Endothelial cell of umbilical vein (primary cell): ENCODE results near the gene EPN3. TPM values are rescaled to one million over a fixed set of nuclear protein-coding genes. Genes with fewer than 3 reads are reported as not detected.
A peak's percentile ranks its signal among the peaks of the same experiment; 100 is the strongest.

Experiments
- BruUV-seq: library from RNA; stranded (reverse); fragments of 400-500 nt; replicated peaks from 2 replicates; lab custom pipeline; 2021; lab: Mats Ljungman, UMichigan
- CTCF ChIA-PET: fragments of 300-600, 350-600 bp; sonication (Branson Sonifier 250); formaldehyde crosslinking; loops from one replicate; lab custom pipeline; 2021; ENCODE audit warnings: antibody characterized with exemption, inconsistent platforms; lab: Charles Lee
- POLR2A ChIA-PET: fragments of 300-600, 350-600 bp; sonication (Branson Sonifier 250); formaldehyde crosslinking; loops from one replicate; lab custom pipeline; 2021; ENCODE audit warnings: antibody characterized with exemption, inconsistent platforms; lab: Charles Lee
- DNase-seq: peaks from one replicate; pipeline ENCODE4 v3.0.0-alpha.2; 2011; ENCODE audit warnings: low read depth, low spot score
- FAIRE-seq: peaks from 2 replicates; lab custom pipeline; 2011; peaks lifted over from hg19 to GRCh38; lab: Jason Lieb, UNC
- H2AFZ ChIP-seq: 2 replicates; pipeline ENCODE4 v1.6.0; 2012; ENCODE audit warnings: low read depth, low read length, control low read depth, inconsistent platforms
- H3K27ac ChIP-seq: 2 replicates; pipeline ENCODE4 v1.5.1; 2011; ENCODE audit warnings: low read depth, mild to moderate bottlenecking, control low read depth, low read length, moderate library complexity; ENCODE audit not compliant: insufficient read depth
- H3K27me3 ChIP-seq, 2 experiments: 2 replicates each; pipeline versions ENCODE4 v1.6.0 to v1.6.1; 2011; ENCODE audit warnings: low read length in 2 of 2, mixed read lengths in 1 of 2; ENCODE audit not compliant: control insufficient read depth in 2 of 2, insufficient read depth in 2 of 2
- H3K36me3 ChIP-seq, 2 experiments: 2 replicates in 1 of 2; 3 replicates in 1 of 2; pipeline ENCODE4 v1.5.1; 2011; ENCODE audit warnings: low read length in 2 of 2, mild to moderate bottlenecking in 1 of 2, moderate library complexity in 1 of 2; ENCODE audit not compliant: control insufficient read depth in 2 of 2, insufficient read depth in 2 of 2; ENCODE audit errors: extremely low read depth in 1 of 2
- H3K4me1 ChIP-seq: 3 replicates; pipeline ENCODE4 v1.5.1; 2011; ENCODE audit warnings: mild to moderate bottlenecking, low read length; ENCODE audit not compliant: control insufficient read depth, insufficient read depth; ENCODE audit errors: extremely low read depth
- H3K4me2 ChIP-seq: 2 replicates; pipeline ENCODE4 v1.6.1; 2011; ENCODE audit warnings: low read length, control low read depth, mixed read lengths; ENCODE audit not compliant: insufficient read depth
- H3K4me3 ChIP-seq, 3 experiments: fragments of 200-600 bp in 1 of 3; sonication (generic), shearing (Covaris generic) in 1 of 3; replicated peaks in 1 of 3; 2 replicates each; pipeline ENCODE4 v1.5.1; 2011 to 2016; ENCODE audit warnings: control low read depth in 3 of 3, low read length in 3 of 3, mild to moderate bottlenecking in 2 of 3, inconsistent platforms in 1 of 3, low read depth in 1 of 3, moderate library complexity in 1 of 3; ENCODE audit not compliant: insufficient read depth in 1 of 3
- H3K79me2 ChIP-seq: 2 replicates; pipeline ENCODE4 v1.6.0; 2012; ENCODE audit warnings: low read length, inconsistent platforms; ENCODE audit not compliant: control insufficient read depth, insufficient read depth
- H3K9ac ChIP-seq: replicated peaks from 2 replicates; pipeline ENCODE3; 2011; ENCODE audit warnings: low read length, control low read depth; ENCODE audit not compliant: insufficient read depth; ENCODE audit errors: extremely low read depth
- H3K9me1 ChIP-seq: replicated peaks from 3 replicates; pipeline ENCODE4 v1.6.0; 2011; ENCODE audit warnings: mild to moderate bottlenecking, low read length; ENCODE audit not compliant: control insufficient read depth, insufficient read depth; ENCODE audit errors: extremely low read depth
- H3K9me3 ChIP-seq: replicated peaks from 2 replicates; pipeline ENCODE4 v1.5.1; 2012; ENCODE audit warnings: low read length, inconsistent platforms; ENCODE audit not compliant: control insufficient read depth, insufficient read depth
- H4K20me1 ChIP-seq: replicated peaks from 2 replicates; pipeline ENCODE3; 2011; ENCODE audit warnings: mild to moderate bottlenecking, low read length; ENCODE audit not compliant: control insufficient read depth, insufficient read depth; ENCODE audit errors: extremely low read depth
- EZH2 ChIP-seq: IDR thresholded peaks from 2 replicates; pipeline ENCODE4 v1.6.1; 2012; ENCODE audit warnings: borderline replicate concordance, low read depth, mild to moderate bottlenecking, moderate library complexity, low read length, inconsistent platforms; ENCODE audit not compliant: severe bottlenecking
- FOS ChIP-seq: IDR thresholded peaks from 2 replicates; pipeline ENCODE4 v1.6.1; 2011; ENCODE audit warnings: mild to moderate bottlenecking, low read length, moderate library complexity, borderline replicate concordance; ENCODE audit not compliant: insufficient read depth
- GATA2 ChIP-seq: IDR thresholded peaks from 2 replicates; pipeline ENCODE4 v1.7.0; 2011; ENCODE audit warnings: low read depth, mild to moderate bottlenecking, moderate library complexity, mixed read lengths, low read length; ENCODE audit not compliant: insufficient read length, insufficient read depth
- JUN ChIP-seq: IDR thresholded peaks from 2 replicates; pipeline ENCODE4 v1.6.1; 2011; ENCODE audit warnings: borderline replicate concordance, low read depth; ENCODE audit not compliant: insufficient read length, insufficient read depth
- MYC ChIP-seq: IDR thresholded peaks from one replicate; pipeline ENCODE4 v1.6.1; 2011; ENCODE audit warnings: mild to moderate bottlenecking, low read depth, low read length
- POLR2A ChIP-seq: IDR thresholded peaks from 2 replicates; pipeline ENCODE4 v1.6.1; 2012; ENCODE audit warnings: low read depth, mild to moderate bottlenecking, control low read depth, low read length
- POLR2AphosphoS5 ChIP-seq: IDR thresholded peaks from 2 replicates; pipeline ENCODE4 v1.6.1; 2012; ENCODE audit warnings: low read depth, mild to moderate bottlenecking, control low read depth, low read length, moderate library complexity; ENCODE audit not compliant: insufficient read depth
- dilution Hi-C: fragments of 300-500 bp; cut with MboI; formaldehyde crosslinking; loops from one replicate; pipeline ENCODE4 v1.15.0; 2019; ENCODE audit warnings: low sequenced_read_pairs; ENCODE audit not compliant: extremely low pct_ligation_motif_present
- intact Hi-C: fragments of 100-400 bp; cut with micrococcal nuclease; formaldehyde crosslinking; loops from one replicate; pipeline ENCODE4 v1.10.0; 2022
- polyA plus RNA-seq, 4 experiments: library from polyadenylated mRNA; depleted of rRNA in 3 of 4; stranded (reverse) in 3 of 4; unstranded in 1 of 4; fragments of >200 nt; gene quantifications; 2 replicates each; pipeline versions ENCODE4 v1.2.1 to v1.2.3, GENCODE V29; 2011 to 2012; ENCODE audit warnings: missing spikeins in 1 of 4
- total RNA-seq: library from RNA; stranded (reverse); gene quantifications from 2 replicates; pipeline ENCODE4 v1.2.3, GENCODE V29; 2021
- TF ChIP-seq, protein P1 (sequence below), 2 donors: IDR thresholded peaks; 1 replicate in 1 of 2; 2 replicates in 1 of 2; pipeline ENCODE4 v1.5.1; 2011; ENCODE audit warnings: low read length in 2 of 2, mild to moderate bottlenecking in 2 of 2, moderate library complexity in 2 of 2, control low read depth in 1 of 2, inconsistent platforms in 1 of 2, low read depth in 1 of 2; ENCODE audit not compliant: insufficient read depth in 1 of 2; ENCODE audit errors: extremely low read depth in 1 of 2
- TF ChIP-seq, protein P2 (sequence below): IDR thresholded peaks from 2 replicates; pipeline ENCODE4 v1.6.1; 2011; ENCODE audit not compliant: insufficient read depth, insufficient read length

Gene EPN3
- total and polyA plus RNA-seq, 2 donors (not counting 3 experiments of a cell fraction or from before 2014, with no cell fraction given) = not detected

DNA sequence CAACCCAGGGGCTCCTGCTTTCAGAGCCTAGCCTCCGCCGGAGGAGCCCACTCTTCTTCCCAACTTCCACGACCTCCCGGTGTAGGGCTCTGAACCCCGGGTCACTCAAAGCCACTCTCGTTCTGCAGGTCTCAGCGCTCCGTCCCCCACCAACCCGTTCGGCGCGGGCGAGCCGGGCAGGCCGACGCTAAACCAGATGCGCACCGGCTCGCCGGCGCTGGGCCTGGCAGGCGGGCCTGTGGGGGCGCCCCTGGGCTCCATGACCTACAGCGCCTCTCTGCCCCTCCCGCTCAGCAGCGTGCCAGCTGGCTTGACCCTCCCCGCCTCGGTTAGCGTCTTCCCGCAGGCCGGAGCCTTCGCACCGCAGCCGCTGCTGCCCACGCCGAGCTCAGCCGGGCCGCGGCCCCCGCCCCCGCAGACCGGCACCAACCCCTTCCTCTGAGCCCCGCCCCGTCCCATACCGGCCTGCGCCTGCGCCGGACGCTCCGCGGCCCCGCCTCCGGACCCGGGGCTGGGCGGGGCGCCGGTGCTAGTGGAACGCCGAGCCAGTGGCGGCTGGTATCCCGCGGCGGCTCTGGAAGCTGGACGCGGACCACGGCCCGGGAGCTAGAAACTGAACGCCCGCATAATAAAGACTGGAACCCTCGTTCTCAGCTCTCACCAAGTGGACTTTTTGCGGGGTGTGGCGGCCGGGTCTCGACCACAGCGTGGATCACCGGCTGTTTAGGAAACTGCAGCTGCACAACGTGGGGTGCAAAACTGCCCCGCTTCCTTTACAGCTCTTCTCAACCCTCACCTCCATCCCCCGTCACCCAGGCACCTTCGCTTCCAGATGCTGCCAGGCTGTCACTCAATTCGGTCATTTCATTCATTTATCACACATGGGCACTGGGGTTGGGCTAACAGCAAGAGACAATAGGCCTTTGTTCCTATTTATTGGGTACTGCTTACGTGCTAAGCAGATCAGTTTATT, 9.5 kb downstream of the EPN3 start:
- peak overlapping the region; percentile 96 for H2AFZ ChIP-seq
- no peaks in the 10 kb centered on the region for H3K27me3 ChIP-seq
- CTCF ChIA-PET = interaction anchor here (0.5 to 2.6 kb wide), 14 partner anchors 9 to 1586 kb away, joined by 3 to 12 read pairs (median 4); no protein-coding TSS in a partner anchor
- peaks cover 10% of the 10 kb centered on the region for H3K4me1 ChIP-seq
- POLR2A ChIA-PET = no interaction called here
- H3K4me2 ChIP-seq = peak overlapping the region; percentile 78
- H3K4me3 ChIP-seq = peak overlapping the region; percentile 45 to 62 (median 46)
- no peaks in the 10 kb centered on the region for H3K36me3 ChIP-seq
- TF ChIP-seq, protein P1, sequence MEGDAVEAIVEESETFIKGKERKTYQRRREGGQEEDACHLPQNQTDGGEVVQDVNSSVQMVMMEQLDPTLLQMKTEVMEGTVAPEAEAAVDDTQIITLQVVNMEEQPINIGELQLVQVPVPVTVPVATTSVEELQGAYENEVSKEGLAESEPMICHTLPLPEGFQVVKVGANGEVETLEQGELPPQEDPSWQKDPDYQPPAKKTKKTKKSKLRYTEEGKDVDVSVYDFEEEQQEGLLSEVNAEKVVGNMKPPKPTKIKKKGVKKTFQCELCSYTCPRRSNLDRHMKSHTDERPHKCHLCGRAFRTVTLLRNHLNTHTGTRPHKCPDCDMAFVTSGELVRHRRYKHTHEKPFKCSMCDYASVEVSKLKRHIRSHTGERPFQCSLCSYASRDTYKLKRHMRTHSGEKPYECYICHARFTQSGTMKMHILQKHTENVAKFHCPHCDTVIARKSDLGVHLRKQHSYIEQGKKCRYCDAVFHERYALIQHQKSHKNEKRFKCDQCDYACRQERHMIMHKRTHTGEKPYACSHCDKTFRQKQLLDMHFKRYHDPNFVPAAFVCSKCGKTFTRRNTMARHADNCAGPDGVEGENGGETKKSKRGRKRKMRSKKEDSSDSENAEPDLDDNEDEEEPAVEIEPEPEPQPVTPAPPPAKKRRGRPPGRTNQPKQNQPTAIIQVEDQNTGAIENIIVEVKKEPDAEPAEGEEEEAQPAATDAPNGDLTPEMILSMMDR (IDR thresholded peaks at IDR 0.05; ENCODE audit: extremely low read depth in 1 of 2, insufficient read depth in 1 of 2, low read depth in 1 of 2, low read length in 2 of 2) = peak; percentile 10 to 50
- no peak for TF ChIP-seq GATA2
- no peak for TF ChIP-seq EZH2
- peak; percentile 94 for TF ChIP-seq POLR2AphosphoS5
- TF ChIP-seq, protein P2, sequence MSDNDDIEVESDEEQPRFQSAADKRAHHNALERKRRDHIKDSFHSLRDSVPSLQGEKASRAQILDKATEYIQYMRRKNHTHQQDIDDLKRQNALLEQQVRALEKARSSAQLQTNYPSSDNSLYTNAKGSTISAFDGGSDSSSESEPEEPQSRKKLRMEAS = no peak
- TF ChIP-seq POLR2A = peak; percentile 81
- no peak for TF ChIP-seq JUN
- TF ChIP-seq MYC = no peak
- TF ChIP-seq FOS = no peak
- intact Hi-C loops = loop anchor here (1.0 to 10.0 kb wide), 2 partner anchors 60 to 613 kb away; partner anchors contain the start of gene NME1
- no peaks in the 10 kb centered on the region for H4K20me1 ChIP-seq
- no peaks in the 10 kb centered on the region for H3K9me3 ChIP-seq
- no peaks in the 10 kb centered on the region for H3K79me2 ChIP-seq
- no peaks in the 10 kb centered on the region for H3K9me1 ChIP-seq
- H3K27ac ChIP-seq = no peak overlapping the region
- no TSS peak for BruUV-seq
- peak; percentile 87 for DNase-seq
- dilution Hi-C loops = no loop called here
- peak overlapping the region; percentile 68 for H3K9ac ChIP-seq
- peak; percentile 91 for FAIRE-seq
